OCI-LY7 (cell line): ENCODE measurements around the gene FGF1.

Experiments
- EZH2phosphoT487 ChIP-seq: fragments of 200-600 bp; sonication (generic); IDR thresholded peaks from 2 replicates; pipeline ENCODE4 v1.6.1; 2018; ENCODE audit warnings: low read depth, borderline replicate concordance, mild to moderate bottlenecking, mixed run types, antibody characterized with exemption, low read length, moderate library complexity, mixed read lengths
- TF ChIP-seq, protein P1 (sequence below): fragments of 200-600 bp; sonication (generic); conservative IDR thresholded peaks from 2 replicates; pipeline ENCODE4 v1.5.1; 2014; ENCODE audit warnings: mild to moderate bottlenecking, antibody characterized with exemption, low read length, moderate library complexity, mixed read lengths

DNA sequence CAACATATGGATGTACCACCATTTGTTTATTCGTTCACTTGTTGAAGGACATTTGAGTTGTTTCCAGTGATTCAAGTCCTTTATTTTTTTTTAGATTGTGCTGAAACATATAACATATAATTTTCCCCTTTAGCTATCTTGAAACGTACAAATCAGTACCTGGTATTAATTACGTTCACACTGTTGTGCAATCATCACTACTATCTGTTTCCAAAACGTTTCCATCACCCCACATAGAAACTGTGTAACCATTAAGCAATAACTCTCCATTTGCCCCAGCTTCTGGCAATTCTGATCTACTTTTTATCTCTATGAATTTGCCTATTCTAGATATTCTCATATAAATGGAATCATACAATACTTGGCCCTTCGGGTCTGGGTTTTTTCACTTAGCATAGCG, 116.0 kb downstream of the FGF1 start:
- TF ChIP-seq, protein P1, sequence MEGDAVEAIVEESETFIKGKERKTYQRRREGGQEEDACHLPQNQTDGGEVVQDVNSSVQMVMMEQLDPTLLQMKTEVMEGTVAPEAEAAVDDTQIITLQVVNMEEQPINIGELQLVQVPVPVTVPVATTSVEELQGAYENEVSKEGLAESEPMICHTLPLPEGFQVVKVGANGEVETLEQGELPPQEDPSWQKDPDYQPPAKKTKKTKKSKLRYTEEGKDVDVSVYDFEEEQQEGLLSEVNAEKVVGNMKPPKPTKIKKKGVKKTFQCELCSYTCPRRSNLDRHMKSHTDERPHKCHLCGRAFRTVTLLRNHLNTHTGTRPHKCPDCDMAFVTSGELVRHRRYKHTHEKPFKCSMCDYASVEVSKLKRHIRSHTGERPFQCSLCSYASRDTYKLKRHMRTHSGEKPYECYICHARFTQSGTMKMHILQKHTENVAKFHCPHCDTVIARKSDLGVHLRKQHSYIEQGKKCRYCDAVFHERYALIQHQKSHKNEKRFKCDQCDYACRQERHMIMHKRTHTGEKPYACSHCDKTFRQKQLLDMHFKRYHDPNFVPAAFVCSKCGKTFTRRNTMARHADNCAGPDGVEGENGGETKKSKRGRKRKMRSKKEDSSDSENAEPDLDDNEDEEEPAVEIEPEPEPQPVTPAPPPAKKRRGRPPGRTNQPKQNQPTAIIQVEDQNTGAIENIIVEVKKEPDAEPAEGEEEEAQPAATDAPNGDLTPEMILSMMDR = no peak
- TF ChIP-seq EZH2phosphoT487 = no peak
